ENCODE results near the gene IQSEC3.

IQSEC3 gene

GRCh38 chr12:224330-224729, 157.8 kb downstream of the IQSEC3 start:
- Histone ChIP-seq H2AFZ (ENCODE audit: low read depth, low read length) (no peak overlapping the region), H3K9ac (ENCODE audit: low read depth, low read length) (no peak overlapping the region), H3K9me3 (ENCODE audit: insufficient read depth, low read length, severe bottlenecking) (no peaks in the 10 kb centered on the region), H3K4me2 (ENCODE audit: insufficient read depth, low read length) (no peak overlapping the region), H3K4me3 (ENCODE audit: low read depth in 1 of 2, low read length in 2 of 2) (no peak overlapping the region), H3K27me3 (ENCODE audit: insufficient read depth, low read length, poor library complexity) (peaks cover 26% of the 10 kb centered on the region), H4K20me1 (ENCODE audit: insufficient read depth, low read length) (no peaks in the 10 kb centered on the region; the same call in 1 of the 2 replicates), H3K4me1 (ENCODE audit: insufficient read depth, low read length) (no peaks in the 10 kb centered on the region), H3K27ac (ENCODE audit: low read length) (no peak overlapping the region), H3K79me2 (ENCODE audit: insufficient read depth, low read length) (no peaks in the 10 kb centered on the region), H3K36me3 (ENCODE audit: insufficient read depth, low read length) (no peaks in the 10 kb centered on the region)
- DNase-seq (no peak), ATAC-seq (ENCODE audit: insufficient read depth, low read depth) (no peak)
- TF ChIP-seq EZH2 (IDR thresholded peaks at IDR 0.05; ENCODE audit: borderline replicate concordance, low read depth, low read length, severe bottlenecking) (no peak), CTCF (IDR thresholded peaks at IDR 0.05; ENCODE audit: borderline replicate concordance, extremely low read depth, low read length, poor library complexity, severe bottlenecking) (no peak)

- DNase-seq (no peak), ATAC-seq (ENCODE audit: insufficient read depth, low read depth) (no peak)
- no peaks in the 10 kb centered on the region for H3K79me2 ChIP-seq (ENCODE audit: insufficient read depth, low read length)
- H4K20me1 ChIP-seq (ENCODE audit: insufficient read depth, low read length), result no peaks in the 10 kb centered on the region; the same call in 1 of the 2 replicates
- TF ChIP-seq EZH2 (IDR thresholded peaks at IDR 0.05; ENCODE audit: borderline replicate concordance, low read depth, low read length, severe bottlenecking) (no peak), CTCF (IDR thresholded peaks at IDR 0.05; ENCODE audit: borderline replicate concordance, extremely low read depth, low read length, poor library complexity, severe bottlenecking) (no peak)
- no peaks in the 10 kb centered on the region for H3K9me3 ChIP-seq (ENCODE audit: insufficient read depth, low read length, severe bottlenecking)
- H3K4me1 ChIP-seq (ENCODE audit: insufficient read depth, low read length), result no peaks in the 10 kb centered on the region
- peaks cover 33% of the 10 kb centered on the region for H3K27me3 ChIP-seq (ENCODE audit: insufficient read depth, low read length, poor library complexity)
- no peaks in the 10 kb centered on the region for H3K36me3 ChIP-seq (ENCODE audit: insufficient read depth, low read length)
- H3K9ac ChIP-seq (ENCODE audit: low read depth, low read length), result no peak overlapping the region
- H3K27ac ChIP-seq (ENCODE audit: low read length), result no peak overlapping the region
- H2AFZ ChIP-seq (ENCODE audit: low read depth, low read length), result no peak overlapping the region
- no peak overlapping the region for H3K4me2 ChIP-seq (ENCODE audit: insufficient read depth, low read length)
- H3K4me3 ChIP-seq (ENCODE audit: low read depth in 1 of 2, low read length in 2 of 2), result no peak overlapping the region
Measured at GRCh38 chr12:225012-225411, 158.4 kb downstream of the IQSEC3 start.

GRCh38 chr12:226401-226800, 159.8 kb downstream of the IQSEC3 start:
- H3K9ac ChIP-seq (ENCODE audit: low read depth, low read length), result no peak overlapping the region
- no peaks in the 10 kb centered on the region for H3K79me2 ChIP-seq (ENCODE audit: insufficient read depth, low read length)
- no peaks in the 10 kb centered on the region for H3K36me3 ChIP-seq (ENCODE audit: insufficient read depth, low read length)
- no peaks in the 10 kb centered on the region for H3K9me3 ChIP-seq (ENCODE audit: insufficient read depth, low read length, severe bottlenecking)
- TF ChIP-seq EZH2 (IDR thresholded peaks at IDR 0.05; ENCODE audit: borderline replicate concordance, low read depth, low read length, severe bottlenecking) (no peak), CTCF (IDR thresholded peaks at IDR 0.05; ENCODE audit: borderline replicate concordance, extremely low read depth, low read length, poor library complexity, severe bottlenecking) (no peak)
- peaks cover 36% of the 10 kb centered on the region for H3K27me3 ChIP-seq (ENCODE audit: insufficient read depth, low read length, poor library complexity)
- no peak overlapping the region for H3K4me2 ChIP-seq (ENCODE audit: insufficient read depth, low read length)
- no peaks in the 10 kb centered on the region; the same call in 1 of the 2 replicates for H4K20me1 ChIP-seq (ENCODE audit: insufficient read depth, low read length)
- no peak overlapping the region for H2AFZ ChIP-seq (ENCODE audit: low read depth, low read length)
- H3K4me1 ChIP-seq (ENCODE audit: insufficient read depth, low read length), result no peaks in the 10 kb centered on the region
- no peak overlapping the region for H3K27ac ChIP-seq (ENCODE audit: low read length)
- ATAC-seq (ENCODE audit: insufficient read depth, low read depth), result no peak
- no peak overlapping the region for H3K4me3 ChIP-seq (ENCODE audit: low read depth in 1 of 2, low read length in 2 of 2)
- DNase-seq, result no peak

Data from DND-41 (cell line).